Colonic mucosa (tissue), 4 donors: ENCODE data around the gene SCN4B. TPM values are rescaled to one million over a fixed set of nuclear protein-coding genes. Genes with fewer than 3 reads are reported as not detected.

Source experiments
- DNase-seq: peaks from one replicate; pipeline ENCODE4 v3.0.0-alpha.2; 2020
- H3K27ac ChIP-seq: fragments of 200-600 bp; one replicate; pipeline ENCODE4 v1.8.0; 2021
- H3K27me3 ChIP-seq: fragments of 200-600 bp; one replicate; pipeline ENCODE4 v1.8.0; 2021
- H3K36me3 ChIP-seq: fragments of 200-600 bp; one replicate; pipeline ENCODE4 v1.8.0; 2021
- H3K4me1 ChIP-seq: fragments of 200-600 bp; one replicate; pipeline ENCODE4 v1.8.0; 2021; ENCODE audit warnings: mild to moderate bottlenecking
- H3K4me3 ChIP-seq: fragments of 200-600 bp; one replicate; pipeline ENCODE4 v1.8.0; 2021
- H3K9ac ChIP-seq, 2 donors: one replicate each; pipeline ENCODE4 v1.7.0; 2013; ENCODE audit warnings: control low read depth in 2 of 2, low read depth in 2 of 2, low read length in 2 of 2
- H3K9me3 ChIP-seq: fragments of 200-600 bp; one replicate; pipeline ENCODE4 v1.8.0; 2021
- CTCF ChIP-seq: fragments of 200-600 bp; IDR thresholded peaks from one replicate; pipeline ENCODE4 v1.8.0; 2022; ENCODE audit warnings: antibody characterized with exemption, mild to moderate bottlenecking
- intact Hi-C: fragments of 100-400 bp; cut with DNase I; formaldehyde crosslinking; loops from one replicate; pipeline ENCODE4 v1.14.1; 2022
- total RNA-seq, 2 donors: library from RNA; stranded (reverse); fragmentation: NEBNext Ultra II Directional in 1 of 2; extraction: Animal tissue kit (Norgen Biotek cat#: 25700) in 1 of 2; gene quantifications; one replicate each; pipeline ENCODE4 v1.2.1, GENCODE V29; 2021
- donor health status: healthy.
- donor health status: DM: no; HTN: no; CAD: no.
- donor health status: DM: no; HTN: no; CAD: no.

The SCN4B gene
- total RNA-seq, 2 donors from 2014 or later: 0.59 to 1.5 TPM

GRCh38 chr11:118167253-118167652, 14.6 kb upstream of the SCN4B start:
- H3K9me3 ChIP-seq: no peaks in the 10 kb centered on the region
- DNase-seq: no peak
- no peak overlapping the region for H3K9ac ChIP-seq
- no peak for TF ChIP-seq CTCF
- no peak overlapping the region for H3K27ac ChIP-seq
- intact Hi-C loops: no loop called here
- no peaks in the 10 kb centered on the region for H3K27me3 ChIP-seq
- H3K4me3 ChIP-seq: no peak overlapping the region
- H3K36me3 ChIP-seq: no peaks in the 10 kb centered on the region
- H3K4me1 ChIP-seq: no peaks in the 10 kb centered on the region

GRCh38 chr11:118166641-118167040, 14.0 kb upstream of the SCN4B start:
- Histone ChIP-seq H3K27me3 (no peaks in the 10 kb centered on the region), H3K9me3 (no peaks in the 10 kb centered on the region), H3K9ac (no peak overlapping the region), H3K4me1 (no peaks in the 10 kb centered on the region), H3K27ac (no peak overlapping the region), H3K36me3 (no peaks in the 10 kb centered on the region), H3K4me3 (no peak overlapping the region)
- intact Hi-C loops: no loop called here
- no peak for DNase-seq
- no peak for TF ChIP-seq CTCF

- intact Hi-C loops: no loop called here
- H3K36me3 ChIP-seq: no peaks in the 10 kb centered on the region
- H3K9me3 ChIP-seq: no peaks in the 10 kb centered on the region
- no peak for TF ChIP-seq CTCF
- H3K9ac ChIP-seq: no peak overlapping the region
- H3K4me1 ChIP-seq: no peaks in the 10 kb centered on the region
- no peak overlapping the region for H3K4me3 ChIP-seq
- no peak for DNase-seq
- H3K27me3 ChIP-seq: no peaks in the 10 kb centered on the region
- no peak overlapping the region for H3K27ac ChIP-seq
Measured at GRCh38 chr11:118164885-118165284, 12.3 kb upstream of the SCN4B start.

- H3K27me3 ChIP-seq: no peaks in the 10 kb centered on the region
- H3K4me3 ChIP-seq: no peak overlapping the region
Measured at GRCh38 chr11:118163494-118163893, 10.9 kb upstream of the SCN4B start.

GRCh38 chr11:118162846-118163245, 10.2 kb upstream of the SCN4B start:
- intact Hi-C loops: no loop called here
- Histone ChIP-seq H3K4me3 (no peak overlapping the region), H3K9me3 (no peaks in the 10 kb centered on the region), H3K36me3 (no peaks in the 10 kb centered on the region), H3K27ac (no peak overlapping the region), H3K9ac (no peak overlapping the region), H3K27me3 (no peaks in the 10 kb centered on the region), H3K4me1 (no peaks in the 10 kb centered on the region)
- TF ChIP-seq CTCF: no peak
- no peak for DNase-seq

More at GRCh38 chr11:118163494-118163893, 10.9 kb upstream of the SCN4B start:
- H3K9me3 ChIP-seq: no peaks in the 10 kb centered on the region
- no peak overlapping the region for H3K9ac ChIP-seq
- no peak overlapping the region for H3K27ac ChIP-seq
- no peak for TF ChIP-seq CTCF
- H3K36me3 ChIP-seq: no peaks in the 10 kb centered on the region
- no peak for DNase-seq
- no peaks in the 10 kb centered on the region for H3K4me1 ChIP-seq
- intact Hi-C loops: no loop called here

GRCh38 chr11:118161786-118162185, 9.2 kb upstream of the SCN4B start:
- intact Hi-C loops: no loop called here
- Histone ChIP-seq H3K9me3 (no peaks in the 10 kb centered on the region), H3K9ac (no peak overlapping the region), H3K27ac (no peak overlapping the region), H3K4me3 (no peak overlapping the region), H3K27me3 (peaks cover 7% of the 10 kb centered on the region), H3K4me1 (no peaks in the 10 kb centered on the region), H3K36me3 (no peaks in the 10 kb centered on the region)
- DNase-seq: no peak
- no peak for TF ChIP-seq CTCF
